ENCODE data around the gene BCCIP. TPM values are rescaled to one million over a fixed set of nuclear protein-coding genes. Genes with fewer than 3 reads are reported as not detected.

BCCIP gene
- total RNA-seq (2022; extraction: Qiagen RNA extraction; ENCODE audit: low read depth) = 116 to 138 TPM (median 121 TPM) in 5 replicates

DNA sequence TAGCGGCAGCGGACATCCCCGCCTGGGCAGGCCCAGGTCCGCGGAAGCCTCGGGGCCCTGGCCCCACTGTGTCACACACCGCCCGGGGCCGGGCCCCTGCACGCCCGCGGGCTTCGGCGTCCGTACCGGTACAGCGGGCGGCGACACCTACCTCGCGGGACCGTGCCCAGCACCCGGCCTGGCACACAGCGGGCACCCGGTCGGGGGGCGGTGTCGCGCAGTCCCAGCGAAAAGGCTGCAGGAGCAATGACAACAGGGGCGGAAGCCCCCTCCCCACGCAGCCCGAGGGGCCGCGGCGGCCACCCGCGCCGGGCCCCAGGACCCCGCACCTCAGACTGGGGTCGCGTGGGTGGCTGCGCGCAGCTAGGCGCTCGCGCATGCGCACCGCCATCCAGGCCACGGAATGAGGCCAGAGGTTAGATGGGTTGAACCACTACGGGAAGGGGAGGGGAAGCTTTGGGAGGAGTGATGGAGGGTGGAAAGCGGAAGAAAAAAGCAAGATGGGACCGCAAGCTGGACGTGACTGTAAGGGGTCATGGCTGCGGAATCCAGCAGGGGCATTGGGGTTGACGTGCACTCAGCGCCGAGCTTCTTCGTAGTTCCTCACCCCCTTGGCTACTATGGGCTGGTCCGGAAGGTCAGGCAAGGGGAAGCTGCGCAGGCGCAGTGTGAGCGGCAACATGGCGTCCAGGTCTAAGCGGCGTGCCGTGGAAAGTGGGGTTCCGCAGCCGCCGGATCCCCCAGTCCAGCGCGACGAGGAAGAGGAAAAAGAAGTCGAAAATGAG lies at the start of gene BCCIP, which contains the start of gene UROS:
Gene BCCIP (plus strand): TSS at position 669 of the 785 bp plus-strand sequence. CDS start 12 bp downstream, at position 681.
Gene UROS (minus strand): TSS at position 381 of the 785 bp plus-strand sequence. CDS start 6,759 bp downstream, outside the sequence.

GRCh38 chr10:125775491-125776106 lies 47.7 kb upstream of the BCCIP start, which contains the start of gene MMP21:
TSS of gene MMP21 (minus strand) at chr10:125775821. CDS start at chr10:125775821, 0 bp downstream.

GRCh38 chr10:125881192-125881591 lies 57.8 kb downstream of the BCCIP start, which contains the start of gene DHX32:
TSS of gene DHX32 (minus strand) at chr10:125881292. CDS start at chr10:125880824, 468 bp downstream.

Other genes with a start within 250 kb of the BCCIP start
- not detected in 5 replicates for gene TEX36, start 140.4 kb upstream of the BCCIP start, total RNA-seq (2022; extraction: Qiagen RNA extraction; ENCODE audit: low read depth)
- 16.4 to 18.9 TPM (median 16.7 TPM) in 5 replicates for gene EDRF1, start 103.8 kb upstream of the BCCIP start, total RNA-seq (2022; extraction: Qiagen RNA extraction; ENCODE audit: low read depth)
- 0.13 TPM in 1 of 5 replicates, not detected in the others for gene MMP21, start 47.7 kb upstream of the BCCIP start, total RNA-seq (2022; extraction: Qiagen RNA extraction; ENCODE audit: low read depth)
- gene UROS, start 288 bp upstream of the BCCIP start, total RNA-seq (2022; extraction: Qiagen RNA extraction; ENCODE audit: low read depth) = 59.8 to 62.7 TPM (median 61.0 TPM) in 5 replicates
- 34.7 to 53.3 TPM (median 46.1 TPM) in 5 replicates for gene DHX32, start 57.7 kb downstream of the BCCIP start, total RNA-seq (2022; extraction: Qiagen RNA extraction; ENCODE audit: low read depth)
- gene FANK1, start 73.0 kb downstream of the BCCIP start, total RNA-seq (2022; extraction: Qiagen RNA extraction; ENCODE audit: low read depth) = 3.1 to 3.8 TPM (median 3.7 TPM) in 5 replicates

Data from A549 treated with CpdA at 1 μM for 4 hours (cell line).